NCI-H2029 treated with DMSO at 0.1 percent for 48 hours (cell line): Measurements from ENCODE around the gene ALG9.
A peak's percentile ranks its signal among the peaks of the same experiment; 100 is the strongest.

Source experiments
- DNase-seq: peaks from one replicate; lab custom pipeline; 2025; lab: John Stamatoyannopoulos, UW

ALG9 gene

GRCh38 chr11:111835665-111836064 lies 35.7 kb downstream of the ALG9 start:
- DNase-seq = no peak

- no peak for DNase-seq
Observed at GRCh38 chr11:111834432-111835163, 36.8 kb downstream of the ALG9 start.

- DNase-seq = no peak
Observed at GRCh38 chr11:111833524-111833923, 37.9 kb downstream of the ALG9 start.

DNA sequence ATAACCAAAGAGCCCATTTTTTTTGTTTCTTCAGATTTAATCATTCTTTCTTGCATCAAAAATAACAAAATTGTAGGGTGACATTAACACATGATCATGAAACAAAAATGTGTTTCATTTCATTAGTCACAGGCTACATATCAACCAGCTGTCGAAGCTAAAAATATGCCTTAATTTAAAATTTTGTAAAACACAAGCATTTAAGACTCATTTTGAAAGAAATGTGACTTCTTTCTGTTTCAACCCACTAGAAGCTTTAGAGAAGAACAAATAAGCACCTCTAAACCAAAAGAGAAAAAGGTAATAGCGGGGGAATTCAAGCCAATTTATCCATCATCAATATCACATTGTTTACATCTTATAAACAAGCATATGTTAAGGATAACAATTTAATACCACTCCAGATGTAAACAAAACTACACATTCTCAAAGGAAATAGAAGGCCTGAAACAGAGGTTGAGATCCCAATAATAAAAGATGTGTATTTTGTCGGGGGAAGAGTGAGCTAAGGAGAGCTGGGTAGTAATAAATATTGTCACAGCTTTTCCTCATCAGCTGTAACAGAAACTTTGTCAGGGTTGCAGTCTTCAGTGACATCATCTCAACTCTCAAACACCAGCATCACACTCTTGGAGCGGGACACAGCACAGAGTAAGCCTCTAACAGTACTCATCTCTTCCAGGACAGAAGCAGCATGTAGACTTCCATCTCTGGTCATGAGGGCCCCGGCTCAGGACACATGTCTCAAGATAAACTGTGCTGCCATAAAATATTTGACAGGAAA lies 42.0 kb downstream of the ALG9 start:
- DNase-seq = no peak

DNA sequence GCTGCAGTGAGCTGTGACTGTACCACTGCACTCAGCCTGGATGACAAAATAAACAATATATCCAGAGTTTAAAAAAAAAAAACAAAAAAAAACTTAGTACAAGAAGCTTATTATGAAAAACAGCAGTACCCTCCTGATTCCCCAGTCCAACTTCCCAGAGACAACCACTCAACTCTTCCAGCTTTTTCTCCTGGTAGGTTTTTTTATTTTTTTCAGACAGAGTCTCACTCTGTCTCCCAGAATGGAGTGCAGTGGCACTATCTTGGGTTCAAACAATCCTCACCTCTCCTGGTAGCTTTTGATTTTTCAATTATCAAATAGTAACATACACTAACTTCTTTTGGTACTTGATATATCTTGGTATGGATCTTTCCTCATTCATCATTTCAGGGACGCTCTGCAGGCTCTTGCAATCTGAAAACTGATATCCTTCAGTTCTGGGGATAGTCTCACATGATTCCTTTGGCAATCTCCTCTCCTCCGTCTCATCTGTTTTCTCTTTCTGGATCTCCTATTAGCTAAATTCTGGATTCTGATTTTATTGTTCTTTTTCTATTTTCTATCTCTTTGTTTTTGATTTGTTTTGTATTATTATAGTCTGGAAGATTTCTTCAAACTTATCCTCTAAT lies 44.9 kb downstream of the ALG9 start:
- no peak for DNase-seq

DNA sequence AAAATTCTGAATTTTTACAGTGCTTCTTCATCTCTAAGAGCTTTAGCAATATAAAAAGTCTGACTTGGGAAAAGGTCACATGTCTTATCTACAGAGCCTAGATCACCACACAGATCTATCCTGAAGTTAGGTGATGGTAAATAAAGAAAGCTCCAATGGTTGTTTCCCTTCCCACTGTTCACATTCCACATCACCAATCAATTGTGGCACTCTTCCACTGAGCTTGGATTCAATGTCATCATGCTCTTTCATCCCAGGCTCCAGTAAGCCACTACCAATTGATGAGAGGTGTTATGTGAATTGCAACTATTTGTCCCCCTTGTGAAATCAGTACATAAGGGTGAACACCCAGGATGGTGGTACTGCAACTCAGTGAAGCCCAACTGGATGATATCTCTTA lies 47.8 kb downstream of the ALG9 start:
- DNase-seq = no peak

DNA sequence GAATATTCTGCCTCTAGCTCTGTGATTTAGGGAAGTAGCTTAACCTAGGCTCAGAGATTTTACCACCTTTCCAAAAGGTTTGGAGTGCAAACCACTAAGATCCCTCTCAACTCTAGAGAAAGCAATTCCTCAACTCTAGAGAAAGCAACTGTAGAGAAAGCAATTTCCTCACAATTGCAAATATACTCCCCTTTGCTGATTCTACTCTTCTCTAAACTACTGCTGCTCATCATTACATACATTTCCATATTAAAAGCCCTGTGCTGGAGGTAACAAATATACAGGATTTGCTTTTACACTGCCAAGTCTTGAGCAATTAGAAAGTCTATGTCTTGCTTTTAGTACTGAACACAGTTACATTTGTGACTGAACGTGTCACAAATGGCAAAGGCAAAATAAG lies 48.2 kb downstream of the ALG9 start:
- DNase-seq = no peak

GRCh38 chr11:111819829-111820237 lies 51.5 kb downstream of the ALG9 start:
- peak; percentile 25 for DNase-seq

GRCh38 chr11:111819161-111819828 lies 52.1 kb downstream of the ALG9 start:
- DNase-seq = peak; percentile 5

- no peak for DNase-seq
Observed at GRCh38 chr11:111815489-111815888, 55.9 kb downstream of the ALG9 start.

DNA sequence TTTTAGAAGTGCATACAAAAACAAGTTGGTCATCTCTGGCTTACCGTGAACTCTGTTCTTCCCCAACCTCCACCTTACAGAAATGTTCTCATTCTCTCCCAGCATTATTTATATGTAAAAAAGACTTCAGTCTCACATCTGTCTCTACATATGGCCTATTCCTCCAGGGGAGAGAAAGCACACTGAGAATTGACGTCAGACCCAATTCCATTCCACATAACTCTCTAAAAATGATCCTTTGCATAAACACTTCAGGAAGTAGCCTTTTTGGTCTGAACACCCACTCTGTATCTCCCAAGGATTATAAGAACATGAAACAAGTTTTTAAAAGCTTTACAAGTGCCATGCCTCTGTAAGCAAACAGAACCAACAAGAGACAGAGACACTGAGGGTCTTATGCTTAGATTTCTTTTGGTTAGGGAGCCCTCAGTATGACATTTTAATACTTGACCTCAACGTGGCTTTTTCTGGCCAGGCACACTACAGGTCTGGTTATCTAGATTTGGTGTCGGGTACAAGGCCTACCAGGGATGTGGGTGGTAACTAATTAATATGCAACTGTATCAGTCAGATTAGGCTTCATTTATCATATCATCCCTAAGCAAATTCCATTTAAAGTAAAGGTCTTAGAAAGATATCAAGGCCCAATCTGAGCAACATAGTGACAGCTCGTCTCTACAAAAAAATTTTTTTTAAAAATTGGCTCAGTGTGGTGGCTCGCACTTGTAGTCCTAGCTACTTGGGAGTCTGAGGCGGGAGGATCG lies 56.6 kb downstream of the ALG9 start:
- DNase-seq = no peak

DNA sequence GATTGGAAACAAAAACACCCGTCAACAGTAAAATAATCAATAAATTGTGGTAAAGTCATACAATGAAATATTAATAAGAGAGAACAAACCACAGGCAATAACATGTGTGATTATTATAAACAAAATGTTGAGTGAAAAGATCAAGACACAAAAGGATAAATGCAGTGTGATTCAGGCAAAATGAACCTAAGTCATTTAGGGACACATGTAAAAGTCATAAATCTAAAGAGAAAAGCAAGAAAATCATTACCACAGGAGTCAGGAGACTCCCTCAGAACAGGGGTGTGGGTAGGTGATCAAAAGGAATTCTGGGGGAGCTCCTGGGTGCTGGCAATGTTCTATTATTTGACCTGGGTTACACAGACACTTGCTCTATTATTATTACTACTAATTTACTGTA lies 57.3 kb downstream of the ALG9 start:
- no peak for DNase-seq

DNA sequence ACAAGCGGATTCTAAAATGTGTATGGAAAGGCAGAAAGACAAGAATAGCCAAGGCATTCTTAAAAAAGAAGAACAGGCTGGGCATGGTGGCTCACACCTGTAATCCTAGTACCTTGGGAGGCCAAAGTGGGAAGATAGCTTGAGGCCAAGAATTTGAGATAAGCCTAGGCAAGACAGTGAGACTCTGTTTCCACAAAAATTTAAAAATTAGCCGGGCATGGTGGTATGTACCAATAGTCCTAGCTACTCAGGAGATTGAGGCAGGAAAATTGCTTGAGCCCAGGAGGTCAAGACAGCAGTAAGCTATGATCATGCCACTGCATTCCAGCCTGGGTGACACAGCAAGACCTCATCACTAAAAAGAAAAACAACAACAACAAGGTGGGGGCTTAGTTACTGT lies 59.2 kb downstream of the ALG9 start:
- DNase-seq = no peak

DNA sequence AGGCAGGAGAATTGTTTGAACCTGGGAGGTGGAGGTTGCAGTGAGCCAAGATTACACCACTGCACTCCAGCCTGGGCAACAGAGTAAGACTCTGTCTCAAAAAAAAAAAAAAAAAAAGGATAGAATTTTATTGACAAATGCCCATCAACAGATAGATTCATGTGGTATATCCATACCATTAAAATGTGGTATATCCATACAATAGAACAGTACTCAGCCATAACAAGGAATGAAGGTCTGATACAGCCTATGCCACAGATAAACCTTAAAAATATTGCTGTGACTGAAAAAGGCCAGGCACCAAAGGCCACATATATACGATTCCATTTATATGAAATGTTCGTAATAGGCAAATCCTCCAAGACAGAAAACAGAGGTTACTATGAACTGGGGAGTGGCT lies 59.9 kb downstream of the ALG9 start:
- DNase-seq = no peak

DNA sequence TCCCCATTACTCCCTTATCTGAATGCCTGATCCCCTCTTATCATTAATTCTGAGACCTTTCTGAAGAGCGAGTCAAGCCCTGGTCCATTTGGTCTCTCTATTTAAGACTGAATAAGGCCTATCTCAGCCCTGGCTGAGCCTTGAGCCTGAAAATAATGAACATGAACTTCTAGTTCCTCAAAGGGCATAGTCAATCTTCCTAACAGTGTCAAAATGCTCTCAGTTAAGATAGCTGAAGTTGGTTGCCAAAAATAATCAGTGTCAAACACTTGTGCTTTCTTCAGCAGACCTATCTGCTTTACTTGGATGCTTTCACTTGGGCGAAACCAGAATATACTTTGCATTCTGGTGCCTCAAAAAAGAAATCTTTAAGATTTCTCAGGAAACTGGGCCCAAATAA lies 62.5 kb downstream of the ALG9 start:
- no peak for DNase-seq

DNA sequence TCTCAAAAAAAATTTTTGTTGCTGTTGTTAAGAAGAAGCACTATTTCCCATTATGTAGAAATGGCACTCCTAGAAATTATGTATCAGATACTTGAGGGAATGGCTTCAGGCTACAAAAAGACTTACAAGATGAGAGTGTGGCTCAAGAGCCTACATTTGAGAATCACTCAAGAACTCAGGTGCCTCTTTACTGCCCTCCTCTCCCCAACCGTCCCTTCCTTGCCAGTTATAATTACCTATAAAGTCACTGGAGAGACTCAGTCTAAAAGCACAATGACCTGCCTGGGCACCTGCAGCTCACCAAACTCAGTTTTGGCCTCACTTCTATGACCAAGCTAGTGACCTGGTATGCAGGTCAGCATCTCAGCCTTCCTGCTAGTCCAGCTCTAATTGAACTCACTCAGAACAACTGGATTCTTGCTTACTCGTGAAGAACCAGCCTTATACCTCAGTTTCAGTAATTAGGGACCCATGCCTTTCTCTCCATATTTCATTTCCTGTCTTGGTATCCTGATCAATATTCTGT lies 63.3 kb downstream of the ALG9 start:
- DNase-seq = no peak

DNA sequence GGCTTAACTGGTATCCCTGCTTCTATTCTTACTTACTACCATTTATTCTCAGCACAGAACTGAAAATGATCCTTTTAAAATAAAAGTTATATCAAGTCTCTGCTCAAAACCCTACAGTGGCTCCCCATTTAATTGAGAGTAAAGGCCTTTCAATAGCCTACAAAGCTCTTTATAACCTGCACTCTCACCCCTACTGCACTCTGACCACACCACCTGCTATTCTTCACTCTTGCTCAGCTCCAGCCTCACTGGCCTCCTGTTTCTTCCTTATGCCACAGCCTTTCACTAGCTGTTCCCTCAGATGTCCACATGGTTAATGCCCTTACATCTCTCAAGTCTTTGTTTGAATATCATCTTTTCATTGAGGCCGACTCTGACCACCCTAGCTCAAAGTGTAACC lies 64.3 kb downstream of the ALG9 start:
- no peak for DNase-seq

GRCh38 chr11:111801135-111801534 lies 70.2 kb downstream of the ALG9 start:
- DNase-seq = no peak

DNA sequence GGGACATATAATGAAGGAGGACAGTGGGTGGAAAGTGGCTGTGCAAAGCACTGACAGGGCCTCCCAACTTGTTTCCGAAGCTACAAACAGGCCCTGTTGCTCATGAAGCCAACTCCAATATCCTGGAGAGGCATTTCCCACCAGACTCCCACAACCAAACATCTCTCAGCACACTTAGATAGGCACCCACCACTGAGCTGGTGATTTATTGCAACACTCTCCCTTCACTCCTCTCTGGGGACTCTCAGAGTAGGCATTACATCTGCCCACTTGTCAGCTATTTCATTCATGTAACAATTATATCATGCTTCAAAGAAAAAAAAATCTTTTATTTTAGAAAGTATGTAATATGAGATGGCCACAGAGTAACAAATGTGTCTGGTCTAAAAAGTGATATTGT lies 73.1 kb downstream of the ALG9 start:
- no peak for DNase-seq

GRCh38 chr11:111797145-111797581 lies 74.2 kb downstream of the ALG9 start:
- DNase-seq = peak; percentile 43

DNA sequence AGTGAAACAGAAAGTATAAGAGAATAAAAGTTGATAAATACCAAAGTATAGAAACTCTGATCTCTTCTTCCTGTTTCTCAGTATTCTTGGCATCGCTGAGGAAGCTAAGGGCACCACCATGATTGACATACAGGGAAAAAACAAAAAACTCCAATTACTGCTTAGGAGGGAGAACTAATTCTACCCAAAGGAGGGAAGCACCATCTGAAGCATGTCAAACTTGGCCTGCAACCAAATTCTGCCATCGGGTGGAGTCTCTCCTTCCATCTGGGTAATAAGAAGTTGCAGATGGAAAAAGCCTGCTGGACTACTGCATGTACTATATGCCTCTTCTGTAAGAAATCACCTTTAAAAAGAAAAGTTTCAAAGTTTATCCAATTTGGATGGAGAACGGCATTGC lies 74.7 kb downstream of the ALG9 start:
- DNase-seq = no peak
